Hepatocyte (in vitro differentiated cells): ENCODE data around the gene RALGDS.

Experiments used
- CTCF ChIP-seq: fragments of 200-600 bp; sonication (generic); IDR thresholded peaks from 2 replicates; pipeline ENCODE4 v1.5.1; 2016; ENCODE audit warnings: antibody characterized with exemption, mild to moderate bottlenecking; ENCODE audit not compliant: poor library complexity
- EZH2 ChIP-seq: fragments of 200-600 bp; sonication (generic); IDR thresholded peaks from 2 replicates; pipeline ENCODE4 v1.6.1; 2016; ENCODE audit warnings: antibody characterized with exemption, mild to moderate bottlenecking, borderline replicate concordance
- EZH2phosphoT487 ChIP-seq: fragments of 200-600 bp; sonication (generic); IDR thresholded peaks from one replicate; pipeline ENCODE4 v1.6.1; 2018; ENCODE audit warnings: antibody characterized with exemption, mild to moderate bottlenecking, low read depth, moderate library complexity; ENCODE audit not compliant: unreplicated experiment, severe bottlenecking

DNA sequence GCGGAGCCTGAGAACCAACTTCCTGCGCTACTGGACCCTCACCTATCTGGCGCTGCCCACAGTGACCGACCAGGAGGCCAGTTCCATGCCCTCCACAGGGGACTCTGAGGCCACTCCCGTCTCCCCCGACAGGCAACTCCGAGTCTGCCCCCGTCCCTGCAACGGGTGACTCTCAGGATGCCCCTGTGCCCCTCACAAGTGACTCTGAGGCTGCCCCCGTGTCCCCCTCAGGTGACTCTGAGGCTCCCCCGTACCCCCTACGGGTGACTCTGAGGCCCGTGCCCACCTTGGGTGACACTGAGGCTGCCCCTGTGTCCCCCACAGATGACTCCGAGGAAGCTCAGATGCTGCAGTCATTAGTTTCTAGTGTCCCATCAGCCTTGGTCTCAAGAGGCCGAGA is 34.1 kb downstream of the RALGDS start:
- TF ChIP-seq EZH2 (no peak), CTCF (no peak), EZH2phosphoT487 (no peak)
